Aorta (tissue), 5 donors: Measurements from ENCODE around the gene TMEM119. TPM values are rescaled to one million over a fixed set of nuclear protein-coding genes. Genes with fewer than 3 reads are reported as not detected.

ENCODE experiments used
- ATAC-seq: fragments of 200-7000 bp; cut with Tn5 transposase; one replicate; pipeline ENCODE4 v1.9.1; 2022; ENCODE audit warnings: moderate library complexity; ENCODE audit not compliant: low FRiP score
- DNase-seq, 2 donors: peaks; one replicate each; pipeline ENCODE4 v3.0.0-alpha.2; 2020
- H3K27ac ChIP-seq, 2 donors: one replicate each; pipeline ENCODE4 v1.5.1; 2013; ENCODE audit warnings: low read length in 2 of 2, mild to moderate bottlenecking in 2 of 2, moderate library complexity in 2 of 2, control low read depth in 1 of 2, inconsistent platforms in 1 of 2, low read depth in 1 of 2
- H3K27me3 ChIP-seq, 2 donors: one replicate each; pipeline ENCODE4 v1.6.1; 2013; ENCODE audit warnings: control low read depth in 1 of 2, low read length in 1 of 2, mild to moderate bottlenecking in 1 of 2, moderate library complexity in 1 of 2; ENCODE audit not compliant: insufficient read depth in 2 of 2, control insufficient read depth in 1 of 2
- H3K36me3 ChIP-seq, 2 donors: one replicate each; pipeline ENCODE4 v1.6.1; 2013; ENCODE audit warnings: control low read depth in 1 of 2, low read length in 1 of 2, mild to moderate bottlenecking in 1 of 2; ENCODE audit not compliant: insufficient read depth in 2 of 2, control insufficient read depth in 1 of 2
- H3K4me1 ChIP-seq, 2 donors: one replicate each; pipeline ENCODE4 v1.6.1; 2013; ENCODE audit warnings: low read length in 2 of 2, control low read depth in 1 of 2, mild to moderate bottlenecking in 1 of 2, moderate library complexity in 1 of 2; ENCODE audit not compliant: insufficient read depth in 2 of 2, control insufficient read depth in 1 of 2
- H3K4me3 ChIP-seq, 2 donors: one replicate each; pipeline ENCODE4 v1.5.1; 2013; ENCODE audit warnings: low read length in 2 of 2, control low read depth in 1 of 2, mild to moderate bottlenecking in 1 of 2
- H3K9me3 ChIP-seq: one replicate; pipeline ENCODE4 v1.6.1; 2013; ENCODE audit warnings: mild to moderate bottlenecking, low read length; ENCODE audit not compliant: control insufficient read depth
- WGBS, 2 donors: extraction: QIAGEN DNeasy Blood & Tissue Kit; methylation state at CpG; one replicate each; pipeline ENCODE4 v1.1.7; 2013; 5-methylcytosine and 5-hydroxymethylcytosine counted together
- intact Hi-C, 2 donors: fragments of 100-400 bp; cut with DNase I; formaldehyde crosslinking; loops; one replicate each; pipeline versions ENCODE4 v1.14.2 to v1.15.0; 2022
- polyA plus RNA-seq, 2 donors: library from polyadenylated mRNA; stranded (reverse); fragments of 200-250 nt; gene quantifications; one replicate each; pipeline ENCODE4 v1.2.3, GENCODE V29; 2013
- total RNA-seq, 2 donors: library from RNA; stranded (reverse); fragmentation: NEBNext Ultra II Directional; extraction: Animal tissue kit (Norgen Biotek cat#: 25700); gene quantifications; one replicate each; pipeline ENCODE4 v1.2.1, GENCODE V29; 2021
- donor health status: healthy with polysubstance abuse.
- donor health status: Bipolar disorder and iron deficiency.
- donor health status: DM: no; HTN: no; CAD: no.
- donor health status: DM: no; HTN: no; CAD: no.
- donor health status: DM: yes; HTN: yes; CAD: no.

Gene TMEM119
- total and polyA plus RNA-seq, 4 donors, result 0.26 to 21.1 (median 8.0) TPM

DNA sequence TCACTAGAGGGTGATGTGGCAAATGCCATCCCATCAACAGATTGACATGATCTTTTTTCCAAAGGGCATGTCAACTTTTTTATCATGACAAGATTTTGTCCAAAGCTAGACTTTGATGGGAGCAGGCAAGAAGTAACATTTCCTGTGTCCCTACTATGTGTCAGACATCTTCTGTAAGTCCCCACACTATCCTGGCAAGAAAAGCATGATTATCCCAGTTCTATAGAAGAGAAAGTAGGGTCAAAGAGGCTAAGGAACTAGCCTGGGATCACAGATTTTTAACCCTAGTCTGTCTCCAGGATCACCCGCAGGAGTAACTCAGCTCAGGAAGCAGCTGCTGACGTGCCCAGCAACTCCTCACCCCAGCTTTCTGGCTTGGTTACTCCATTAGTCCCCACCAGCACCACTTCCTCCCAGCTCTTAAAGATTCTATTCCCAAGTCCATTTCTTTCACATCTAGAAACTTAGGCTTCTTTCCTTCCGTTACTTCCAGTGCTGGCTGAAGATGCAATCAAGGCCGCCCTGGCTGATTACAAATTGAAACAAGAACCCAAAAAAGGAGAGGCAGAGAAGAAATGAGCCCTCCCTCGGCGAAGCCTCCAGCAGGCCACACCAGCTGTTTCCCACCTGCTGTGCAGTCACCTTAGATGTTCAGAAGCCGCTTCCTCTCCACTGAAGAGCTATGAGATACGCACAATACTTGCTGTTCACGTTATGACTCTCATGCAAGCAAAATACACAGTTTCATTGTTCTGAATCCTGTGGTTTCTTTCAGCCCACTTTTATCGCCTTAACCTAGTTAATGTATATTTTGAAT is 29.3 kb downstream of the TMEM119 start:
- ATAC-seq (no peak), DNase-seq (no peak)
- Histone ChIP-seq H3K9me3 (no peaks in the 10 kb centered on the region), H3K4me1 (no peaks in the 10 kb centered on the region), H3K27ac (no peak overlapping the region), H3K36me3 (peaks cover 0 to 20% of the 10 kb centered on the region in 2 donors), H3K27me3 (no peaks in the 10 kb centered on the region), H3K4me3 (no peak overlapping the region)
- intact Hi-C loops, result loop anchor here (5.0 to 10.0 kb wide), 3 partner anchors 49 to 384 kb away; partner anchors contain the start of gene SSH1 (in 1 of the 2)
- whole genome bisulfite sequencing, 2 donors, result 83 to 84% methylated on average over 10 of the region's 10 CpGs

DNA sequence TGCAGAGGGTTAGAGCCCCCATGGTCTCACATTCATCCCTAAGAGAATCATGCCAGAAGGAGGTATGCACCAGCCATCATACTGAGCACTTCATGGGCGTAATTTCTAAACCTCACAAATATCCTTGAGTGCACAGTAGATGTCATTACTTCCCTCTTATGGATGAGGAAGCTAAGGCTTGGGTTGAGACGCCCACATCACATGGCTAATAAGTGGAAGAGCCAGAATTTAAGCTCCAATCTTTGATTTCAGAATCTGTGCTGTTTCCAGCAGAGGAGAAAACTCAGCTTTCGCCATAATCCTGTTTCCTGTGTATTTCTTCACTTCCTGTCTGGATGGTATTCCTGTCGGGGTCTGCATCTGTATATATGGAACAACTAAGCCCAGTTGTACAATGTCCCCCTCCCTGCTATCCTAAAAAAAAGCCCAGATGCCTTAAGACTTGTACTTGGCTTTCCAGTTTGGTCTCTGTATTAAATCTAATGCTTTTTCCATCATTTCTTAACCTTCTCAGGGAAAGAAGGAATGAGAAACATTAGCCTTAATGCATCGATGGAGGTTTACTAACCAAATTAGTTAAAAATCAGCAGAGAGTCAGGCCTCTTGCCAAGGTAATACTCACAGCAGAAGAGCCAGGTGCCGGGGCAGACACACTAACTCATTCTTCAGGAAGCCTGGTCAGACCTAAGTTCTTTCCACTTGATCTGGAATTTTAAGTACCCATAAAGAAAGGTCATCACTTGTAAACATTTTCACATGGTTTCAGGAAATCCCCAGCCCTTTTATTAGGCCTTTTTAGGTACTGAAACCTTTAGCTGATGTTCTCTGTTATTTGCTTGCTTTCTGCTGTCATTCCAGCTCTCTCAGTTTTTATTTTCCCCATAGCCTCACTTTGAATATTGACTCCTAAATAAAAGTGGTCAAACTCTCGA is 30.2 kb downstream of the TMEM119 start:
- Histone ChIP-seq H3K27ac (no peak overlapping the region), H3K9me3 (no peaks in the 10 kb centered on the region), H3K36me3 (peaks cover 0 to 20% of the 10 kb centered on the region in 2 donors), H3K4me3 (no peak overlapping the region), H3K4me1 (no peaks in the 10 kb centered on the region), H3K27me3 (no peaks in the 10 kb centered on the region)
- WGBS, 2 donors, result 81 to 83% methylated on average over 7 of the region's 7 CpGs
- intact Hi-C loops, result loop anchor here (5.0 to 10.0 kb wide), 3 partner anchors 50 to 385 kb away; partner anchors contain the start of gene SSH1 (in 1 of the 2)
- DNase-seq, result no peak
- ATAC-seq, result no peak

DNA sequence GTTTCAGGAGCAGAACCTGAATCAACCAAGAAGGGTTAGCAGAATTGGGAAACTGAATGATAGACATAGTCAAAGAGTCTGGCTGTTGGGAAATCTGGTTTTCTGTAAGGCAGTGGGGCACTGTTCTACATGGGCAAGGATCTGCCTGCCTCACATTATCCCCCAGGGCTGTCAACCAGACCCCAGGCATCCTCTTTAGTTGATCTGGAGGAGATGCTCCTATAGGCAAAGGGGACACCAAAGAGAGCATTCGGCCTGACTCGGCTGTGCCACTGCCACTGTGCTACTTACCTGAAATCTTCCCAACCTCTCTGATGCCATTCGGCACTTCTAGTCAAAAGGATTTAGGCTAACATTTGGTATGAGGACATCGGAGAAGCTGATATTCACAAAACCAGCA is 31.4 kb downstream of the TMEM119 start:
- H3K36me3 ChIP-seq, result peaks cover 0 to 20% of the 10 kb centered on the region in 2 donors
- no peak overlapping the region for H3K27ac ChIP-seq
- DNase-seq (no peak), ATAC-seq (no peak)
- intact Hi-C loops, result loop anchor here (5.0 to 10.0 kb wide), 3 partner anchors 51 to 386 kb away; partner anchors contain the start of gene SSH1 (in 1 of the 2)
- H3K4me1 ChIP-seq, result no peaks in the 10 kb centered on the region
- WGBS, 2 donors, result 92% methylated on average over 4 of the region's 4 CpGs
- no peak overlapping the region for H3K4me3 ChIP-seq
- no peaks in the 10 kb centered on the region for H3K27me3 ChIP-seq
- no peaks in the 10 kb centered on the region for H3K9me3 ChIP-seq

DNA sequence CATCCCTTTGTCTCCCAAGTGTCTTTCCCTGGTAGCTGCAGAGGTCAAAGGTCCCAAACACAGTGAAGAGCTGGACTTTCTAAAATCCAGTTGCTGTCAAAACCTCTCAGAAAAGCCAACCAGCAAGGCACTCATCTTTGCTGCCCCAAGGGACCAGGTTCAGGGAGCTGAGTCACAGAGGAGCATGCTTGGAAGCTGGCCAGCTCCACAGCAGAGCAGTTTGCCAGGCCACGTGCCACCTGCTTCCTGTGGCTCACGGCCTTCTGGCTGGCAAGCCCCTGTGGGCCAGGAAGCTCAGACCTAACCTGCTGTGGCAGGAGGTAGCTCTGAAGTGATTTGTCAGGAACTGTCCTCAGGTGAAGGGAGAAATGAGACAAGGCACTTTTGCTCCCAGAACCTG is 31.9 kb downstream of the TMEM119 start:
- 0 to 1% methylated on average over 2 of the region's 2 CpGs for WGBS, 2 donors
- no peak for ATAC-seq
- H3K36me3 ChIP-seq, result peaks cover 0 to 20% of the 10 kb centered on the region in 2 donors
- no peaks in the 10 kb centered on the region for H3K27me3 ChIP-seq
- peak overlapping the region in 1 of 2 donors; percentile 30 for H3K27ac ChIP-seq
- intact Hi-C loops, result loop anchor here (5.0 to 10.0 kb wide), 3 partner anchors 51 to 386 kb away; partner anchors contain the start of gene SSH1 (in 1 of the 2)
- H3K9me3 ChIP-seq, result no peaks in the 10 kb centered on the region
- no peak overlapping the region for H3K4me3 ChIP-seq
- peak; percentile 83 to 88 for DNase-seq
- H3K4me1 ChIP-seq, result no peaks in the 10 kb centered on the region

DNA sequence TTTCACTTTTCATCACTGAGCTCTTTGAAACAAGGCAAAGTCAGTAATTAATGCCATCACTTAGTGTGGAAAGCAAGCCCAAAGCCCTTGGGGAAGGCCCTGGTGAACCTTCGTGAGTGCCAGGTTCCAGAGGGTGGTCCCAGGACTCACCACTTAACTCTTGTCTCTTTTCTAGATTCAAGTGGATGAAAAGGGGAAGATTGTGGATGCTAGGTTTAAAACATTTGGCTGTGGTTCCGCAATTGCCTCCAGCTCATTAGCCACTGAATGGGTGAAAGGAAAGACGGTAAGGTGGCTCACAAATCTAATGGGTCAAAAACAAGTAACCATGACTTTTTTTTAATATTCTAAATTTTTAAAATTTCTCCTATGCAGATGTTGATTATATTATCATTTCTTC is 32.7 kb downstream of the TMEM119 start:
- 85 to 86% methylated on average over 3 of the region's 3 CpGs for whole genome bisulfite sequencing, 2 donors
- H3K4me1 ChIP-seq, result peaks cover 0 to 2% of the 10 kb centered on the region in 2 donors

DNA sequence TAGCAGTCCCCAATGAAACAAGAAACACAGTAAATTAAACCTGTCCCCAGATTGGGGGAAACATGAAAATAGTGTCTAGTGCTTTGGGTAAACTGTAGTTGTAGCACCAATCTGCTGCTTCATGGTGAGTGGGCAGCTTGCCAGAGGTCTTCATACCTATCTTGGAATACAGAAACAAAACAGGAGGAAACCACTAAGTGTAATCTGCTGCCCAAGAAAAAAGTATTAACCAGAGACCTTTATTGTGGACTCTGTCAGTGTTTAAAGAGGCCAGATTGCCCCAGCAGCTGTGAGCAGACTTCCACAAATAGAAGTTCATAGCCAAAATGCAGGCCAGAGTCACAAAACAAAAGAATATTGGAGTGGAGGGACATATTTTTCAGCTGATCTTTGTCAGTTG is 33.2 kb downstream of the TMEM119 start:
- no peaks in the 10 kb centered on the region for H3K9me3 ChIP-seq
- peaks cover 0 to 20% of the 10 kb centered on the region in 2 donors for H3K36me3 ChIP-seq
- H3K27ac ChIP-seq, result no peak overlapping the region
- no peaks in the 10 kb centered on the region for H3K27me3 ChIP-seq
- H3K4me3 ChIP-seq, result no peak overlapping the region
- no peak for ATAC-seq
- H3K4me1 ChIP-seq, result peaks cover 0 to 6% of the 10 kb centered on the region in 2 donors
- no peak for DNase-seq
- intact Hi-C loops, result loop anchor here (5.0 to 10.0 kb wide), 5 partner anchors 53 to 528 kb away; partner anchors contain the start of genes ALKBH2 (in 1 of the 2), CORO1C (in 1 of the 2) and SSH1 (in 1 of the 2)

More for the DNA sequence above, 32.7 kb downstream of the TMEM119 start:
- no peak for ATAC-seq
- H3K4me3 ChIP-seq, result no peak overlapping the region
- DNase-seq, result no peak
- intact Hi-C loops, result loop anchor here (5.0 to 10.0 kb wide), 3 partner anchors 52 to 387 kb away; partner anchors contain the start of gene SSH1 (in 1 of the 2)
- H3K27me3 ChIP-seq, result no peaks in the 10 kb centered on the region
- H3K9me3 ChIP-seq, result no peaks in the 10 kb centered on the region
- no peak overlapping the region for H3K27ac ChIP-seq
- H3K36me3 ChIP-seq, result peaks cover 0 to 20% of the 10 kb centered on the region in 2 donors

DNA sequence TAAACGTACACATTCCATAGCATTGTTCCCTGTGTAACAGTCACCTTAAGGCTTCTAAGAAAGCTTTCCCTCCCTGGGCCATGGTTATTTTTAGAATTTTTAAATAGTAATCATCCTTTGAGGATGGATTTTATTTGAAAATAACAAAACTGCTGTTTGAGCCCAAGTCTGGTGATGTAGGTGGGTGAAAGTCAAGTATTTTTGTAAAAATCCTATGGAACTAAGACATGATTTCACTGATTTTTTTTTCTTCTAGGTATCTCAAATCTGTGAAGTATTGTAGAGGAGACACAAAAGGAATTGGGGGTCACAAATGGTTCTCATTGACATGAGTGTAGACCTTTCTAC is 34.1 kb downstream of the TMEM119 start:
- H3K36me3 ChIP-seq, result peaks cover 0 to 18% of the 10 kb centered on the region in 2 donors
- ATAC-seq (no peak), DNase-seq (no peak)
- H3K4me1 ChIP-seq, result peaks cover 0 to 9% of the 10 kb centered on the region in 2 donors
- intact Hi-C loops, result loop anchor here (2.0 to 10.0 kb wide), 8 partner anchors 55 to 529 kb away; partner anchors contain the start of genes ALKBH2 (in 2 of the 2), SSH1 (in 2 of the 2) and CORO1C (in 1 of the 2)
- H3K4me3 ChIP-seq, result no peak overlapping the region
- no peaks in the 10 kb centered on the region for H3K9me3 ChIP-seq
- H3K27me3 ChIP-seq, result no peaks in the 10 kb centered on the region
- 0% methylated on average over 1 of the region's 1 CpG for WGBS, 2 donors
- no peak overlapping the region for H3K27ac ChIP-seq
